ENCODE data around the gene CD1E.
"Not testable (repeated sequence)": the region's sequence is repeated elsewhere in the genome, so short reads cannot be mapped to it uniquely, and the experiment has no call there.

Gene CD1E

DNA sequence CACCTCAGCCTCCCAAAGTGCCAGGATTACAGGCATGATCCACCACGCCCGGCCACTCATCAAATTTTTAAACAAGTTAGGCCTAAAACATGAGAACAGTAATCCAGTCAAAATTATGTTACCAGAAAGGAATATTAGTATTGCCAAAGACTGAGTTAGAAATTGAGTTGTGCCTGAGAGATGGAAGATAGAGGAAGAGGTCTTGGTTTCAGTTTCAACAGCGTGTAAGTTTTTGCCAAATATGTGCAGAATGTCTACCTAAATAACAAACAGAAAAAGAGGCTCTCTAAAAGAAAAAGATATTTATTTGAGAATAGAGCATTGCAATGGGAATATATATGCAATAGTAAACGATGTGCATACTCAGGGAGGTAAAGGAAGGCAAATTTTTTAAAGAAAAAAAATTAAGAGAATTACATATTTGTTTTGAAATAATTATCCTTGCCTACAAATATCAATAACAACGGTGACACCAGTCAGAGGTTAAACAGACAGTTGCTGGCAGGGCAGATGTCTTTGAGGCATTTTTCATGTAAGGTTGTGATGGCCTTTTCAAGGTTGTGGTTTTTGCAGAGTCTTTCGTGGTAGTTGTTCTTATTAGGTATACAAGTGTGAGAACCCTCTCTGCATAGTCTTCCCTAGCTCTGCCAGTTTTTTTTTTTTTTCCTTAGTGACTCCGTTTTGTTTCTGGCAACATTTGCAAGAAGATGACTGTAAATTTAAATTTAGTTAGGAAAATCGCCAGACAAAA is 20.1 kb upstream of the CD1E start:
- no peak overlapping the region for H3K4me3 ChIP-seq (ENCODE audit: low read length)
- no peaks in the 10 kb centered on the region for H3K4me1 ChIP-seq (ENCODE audit: control insufficient read depth, insufficient read depth, low read length)
- no peak overlapping the region for H3K9ac ChIP-seq (ENCODE audit: low read length)
- no peak overlapping the region for H3K27ac ChIP-seq (ENCODE audit: low read depth, low read length)
- H3K27me3 ChIP-seq (ENCODE audit: control insufficient read depth, insufficient read depth, low read length), result no peaks in the 10 kb centered on the region
- no peaks in the 10 kb centered on the region for H3K36me3 ChIP-seq (ENCODE audit: control insufficient read depth, insufficient read depth, low read length)

DNA sequence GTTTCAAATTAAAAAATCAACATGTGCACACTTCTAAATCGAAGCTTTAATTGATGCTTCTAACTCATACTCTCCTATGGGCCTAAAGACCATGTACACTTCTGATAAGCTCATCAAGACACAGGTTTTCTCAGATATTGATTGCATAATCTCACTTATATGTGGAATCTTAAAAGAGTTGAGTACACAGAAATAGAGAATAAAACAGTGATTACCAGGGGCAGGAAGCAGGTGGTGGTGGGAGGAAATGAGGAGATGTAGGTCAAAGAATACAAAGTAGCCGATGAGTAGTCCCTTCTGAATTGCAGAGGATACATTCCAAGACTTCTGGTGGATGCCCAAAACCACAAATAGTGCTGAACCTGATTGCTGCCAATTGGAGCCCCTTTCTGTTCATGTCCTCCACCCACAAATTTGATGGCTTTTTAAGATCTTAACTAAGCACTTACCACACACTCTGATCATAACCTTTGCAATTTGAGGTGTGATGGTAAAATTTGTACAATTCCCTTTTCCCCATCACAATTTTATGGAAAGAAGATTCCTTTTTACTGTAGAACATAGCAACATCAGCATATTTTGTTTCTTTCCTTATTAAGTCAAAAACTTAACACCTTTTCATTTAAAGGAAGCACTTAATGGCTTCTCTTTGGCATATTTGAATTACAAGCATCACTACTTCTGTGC is 19.0 kb upstream of the CD1E start:
- no peaks in the 10 kb centered on the region for H3K4me1 ChIP-seq (ENCODE audit: control insufficient read depth, insufficient read depth, low read length)
- no peak overlapping the region for H3K27ac ChIP-seq (ENCODE audit: low read depth, low read length)
- no peak overlapping the region for H3K9ac ChIP-seq (ENCODE audit: low read length)
- H3K27me3 ChIP-seq (ENCODE audit: control insufficient read depth, insufficient read depth, low read length), result no peaks in the 10 kb centered on the region
- no peak overlapping the region for H3K4me3 ChIP-seq (ENCODE audit: low read length)
- no peaks in the 10 kb centered on the region for H3K36me3 ChIP-seq (ENCODE audit: control insufficient read depth, insufficient read depth, low read length)

DNA sequence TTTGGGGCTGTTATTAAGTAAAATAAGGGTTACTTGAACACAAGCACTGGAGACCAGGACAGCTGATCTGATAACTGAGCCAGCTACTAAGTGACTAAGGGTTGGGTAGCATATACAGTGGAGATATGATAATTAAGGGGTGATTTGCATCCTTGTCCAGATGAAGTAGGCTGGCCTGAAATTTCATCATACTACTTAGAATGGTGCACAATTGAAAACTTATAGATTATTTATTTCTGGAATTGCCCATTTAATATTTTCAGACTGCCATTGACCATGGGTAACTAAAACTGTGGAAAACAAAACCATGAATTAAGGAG is 18.5 kb upstream of the CD1E start:
- no peaks in the 10 kb centered on the region for H3K36me3 ChIP-seq (ENCODE audit: control insufficient read depth, insufficient read depth, low read length)
- H3K4me1 ChIP-seq (ENCODE audit: control insufficient read depth, insufficient read depth, low read length), result no peaks in the 10 kb centered on the region
- H3K27ac ChIP-seq (ENCODE audit: low read depth, low read length), result no peak overlapping the region
- H3K27me3 ChIP-seq (ENCODE audit: control insufficient read depth, insufficient read depth, low read length), result no peaks in the 10 kb centered on the region
- no peak overlapping the region for H3K9ac ChIP-seq (ENCODE audit: low read length)
- H3K4me3 ChIP-seq (ENCODE audit: low read length), result no peak overlapping the region

DNA sequence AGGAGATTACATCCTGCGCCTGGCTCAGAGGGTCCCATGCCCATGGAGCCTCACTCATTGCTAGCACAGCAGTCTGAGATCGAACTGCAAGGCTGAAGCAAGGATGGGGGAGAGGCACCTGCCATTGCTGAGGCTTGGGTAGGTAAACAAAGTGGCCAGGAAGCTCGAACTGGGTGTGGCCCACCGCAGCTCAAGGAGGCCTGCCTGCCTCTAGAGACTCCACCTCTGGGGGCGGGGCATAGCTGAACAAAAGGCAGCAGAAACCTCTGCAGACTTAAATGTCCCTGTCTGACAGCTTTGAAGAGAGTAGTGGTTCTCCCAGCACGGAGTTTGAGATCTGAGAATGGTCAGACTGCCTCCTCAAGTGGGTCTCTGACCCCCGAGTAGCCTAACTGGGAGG is 17.3 kb upstream of the CD1E start:
- not testable (repeated sequence) for H3K4me3 ChIP-seq (ENCODE audit: low read length); H3K27me3 ChIP-seq (ENCODE audit: control insufficient read depth, insufficient read depth, low read length); H3K4me1 ChIP-seq (ENCODE audit: control insufficient read depth, insufficient read depth, low read length); H3K27ac ChIP-seq (ENCODE audit: low read depth, low read length); H3K36me3 ChIP-seq (ENCODE audit: control insufficient read depth, insufficient read depth, low read length); H3K9ac ChIP-seq (ENCODE audit: low read length)

DNA sequence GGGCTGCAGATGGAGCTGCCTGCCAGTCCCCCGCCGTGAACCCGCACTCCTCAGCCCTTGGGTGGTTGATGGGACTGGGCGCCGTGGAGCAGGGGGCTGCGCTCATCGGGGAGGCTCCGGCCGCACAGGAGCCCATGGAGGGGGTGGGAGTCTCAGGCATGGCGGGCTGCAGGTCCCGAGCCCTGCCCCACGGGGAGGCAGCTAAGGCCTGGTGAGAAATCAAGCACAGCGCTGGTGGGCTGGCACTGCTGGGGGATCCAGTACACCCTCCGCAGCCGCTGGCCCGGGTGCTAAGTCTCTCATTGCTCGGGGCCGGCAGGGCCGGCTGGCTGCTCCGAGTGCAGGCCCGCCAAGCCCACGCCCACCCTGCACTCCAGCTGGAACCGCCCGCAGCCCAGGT is 4.7 kb upstream of the CD1E start:
- H3K27ac ChIP-seq (ENCODE audit: low read depth, low read length); H3K4me3 ChIP-seq (ENCODE audit: low read length); H3K36me3 ChIP-seq (ENCODE audit: control insufficient read depth, insufficient read depth, low read length); H3K4me1 ChIP-seq (ENCODE audit: control insufficient read depth, insufficient read depth, low read length); H3K9ac ChIP-seq (ENCODE audit: low read length); H3K27me3 ChIP-seq (ENCODE audit: control insufficient read depth, insufficient read depth, low read length): not testable (repeated sequence)

DNA sequence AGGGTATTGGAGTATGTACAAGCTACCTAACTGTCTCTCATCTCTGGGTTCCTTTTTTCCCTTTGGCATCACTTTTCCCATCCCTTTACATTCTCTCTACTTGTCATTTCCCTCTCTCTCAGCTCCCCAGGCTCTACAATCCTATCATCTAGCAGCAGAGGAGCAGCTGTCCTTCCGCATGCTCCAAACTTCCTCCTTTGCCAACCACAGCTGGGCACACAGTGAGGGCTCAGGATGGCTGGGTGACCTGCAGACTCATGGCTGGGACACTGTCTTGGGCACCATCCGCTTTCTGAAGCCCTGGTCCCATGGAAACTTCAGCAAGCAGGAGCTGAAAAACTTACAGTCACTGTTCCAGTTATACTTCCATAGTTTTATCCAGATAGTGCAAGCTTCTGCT is 561 bp downstream of the CD1E start:
- no peak overlapping the region for H3K9ac ChIP-seq (ENCODE audit: low read length)
- no peaks in the 10 kb centered on the region for H3K4me1 ChIP-seq (ENCODE audit: control insufficient read depth, insufficient read depth, low read length)
- no peak overlapping the region for H3K4me3 ChIP-seq (ENCODE audit: low read length)

DNA sequence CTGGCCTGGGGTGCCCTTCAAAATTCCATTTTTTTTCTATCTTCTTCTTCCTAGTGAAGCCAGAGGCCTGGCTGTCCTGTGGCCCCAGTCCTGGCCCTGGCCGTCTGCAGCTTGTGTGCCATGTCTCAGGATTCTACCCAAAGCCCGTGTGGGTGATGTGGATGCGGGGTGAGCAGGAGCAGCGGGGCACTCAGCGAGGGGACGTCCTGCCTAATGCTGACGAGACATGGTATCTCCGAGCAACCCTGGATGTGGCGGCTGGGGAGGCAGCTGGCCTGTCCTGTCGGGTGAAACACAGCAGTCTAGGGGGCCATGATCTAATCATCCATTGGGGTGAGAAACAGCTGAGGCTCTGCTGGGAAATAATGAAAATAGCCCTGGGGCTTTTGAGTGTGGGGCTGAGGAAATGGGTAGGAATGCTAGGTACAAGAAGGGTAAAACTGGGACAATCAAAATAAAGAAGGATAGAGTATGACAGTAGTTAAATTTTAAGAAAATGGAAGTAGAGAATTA is 2.1 kb downstream of the CD1E start:
- H3K27me3 ChIP-seq (ENCODE audit: control insufficient read depth, insufficient read depth, low read length), result no peaks in the 10 kb centered on the region

More for the DNA sequence above, 561 bp downstream of the CD1E start:
- H3K27ac ChIP-seq (ENCODE audit: low read depth, low read length), result no peak overlapping the region
- no peaks in the 10 kb centered on the region for H3K36me3 ChIP-seq (ENCODE audit: control insufficient read depth, insufficient read depth, low read length)
- H3K27me3 ChIP-seq (ENCODE audit: control insufficient read depth, insufficient read depth, low read length), result no peaks in the 10 kb centered on the region

DNA sequence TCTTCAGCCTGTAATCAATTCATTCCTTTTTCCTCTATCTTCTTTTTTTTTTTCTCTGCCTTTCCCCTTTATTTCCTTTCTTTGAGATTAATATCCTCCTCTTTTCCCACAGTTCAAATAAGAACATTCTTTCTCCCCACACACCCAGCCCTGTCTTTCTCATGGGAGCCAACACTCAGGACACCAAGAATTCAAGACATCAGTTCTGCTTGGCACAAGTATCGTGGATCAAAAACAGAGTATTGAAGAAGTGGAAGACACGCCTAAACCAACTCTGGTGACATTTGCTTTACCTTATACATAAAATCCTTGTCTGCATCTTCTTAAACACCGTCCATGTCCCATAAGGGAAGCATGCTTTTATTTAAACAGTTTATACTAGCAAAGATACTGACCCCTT is 2.9 kb downstream of the CD1E start:
- no peak overlapping the region for H3K27ac ChIP-seq (ENCODE audit: low read depth, low read length)
- no peaks in the 10 kb centered on the region for H3K4me1 ChIP-seq (ENCODE audit: control insufficient read depth, insufficient read depth, low read length)
- H3K36me3 ChIP-seq (ENCODE audit: control insufficient read depth, insufficient read depth, low read length), result no peaks in the 10 kb centered on the region

More for the DNA sequence above, 2.1 kb downstream of the CD1E start:
- Histone ChIP-seq H3K27ac (ENCODE audit: low read depth, low read length) (no peak overlapping the region), H3K36me3 (ENCODE audit: control insufficient read depth, insufficient read depth, low read length) (no peaks in the 10 kb centered on the region), H3K9ac (ENCODE audit: low read length) (no peak overlapping the region), H3K4me1 (ENCODE audit: control insufficient read depth, insufficient read depth, low read length) (no peaks in the 10 kb centered on the region), H3K4me3 (ENCODE audit: low read length) (no peak overlapping the region)

DNA sequence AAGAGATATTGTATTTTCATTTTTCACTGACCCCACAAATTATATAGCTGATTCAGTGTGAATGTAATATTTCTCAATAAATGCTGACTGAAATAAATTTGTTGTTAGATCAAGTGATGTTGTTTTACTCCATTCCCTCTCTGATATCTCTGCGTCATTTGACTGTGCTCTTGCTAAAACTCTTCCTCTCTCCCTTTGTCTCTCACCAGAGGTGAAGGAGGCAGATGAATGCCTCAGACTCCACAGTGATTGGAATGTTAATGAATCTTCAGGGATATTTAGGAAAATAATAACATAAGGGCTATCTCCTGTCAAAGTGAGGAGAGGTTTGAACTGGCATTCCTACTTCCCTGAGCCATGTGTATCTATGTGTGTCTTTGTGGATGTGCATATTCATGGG is 3.7 kb downstream of the CD1E start:
- H3K4me1 ChIP-seq (ENCODE audit: control insufficient read depth, insufficient read depth, low read length), result no peaks in the 10 kb centered on the region
- H3K27ac ChIP-seq (ENCODE audit: low read depth, low read length), result no peak overlapping the region
- H3K36me3 ChIP-seq (ENCODE audit: control insufficient read depth, insufficient read depth, low read length), result no peaks in the 10 kb centered on the region
- H3K9ac ChIP-seq (ENCODE audit: low read length), result no peak overlapping the region
- no peaks in the 10 kb centered on the region for H3K27me3 ChIP-seq (ENCODE audit: control insufficient read depth, insufficient read depth, low read length)
- H3K4me3 ChIP-seq (ENCODE audit: low read length), result no peak overlapping the region

More for the DNA sequence above, 2.9 kb downstream of the CD1E start:
- no peak overlapping the region for H3K4me3 ChIP-seq (ENCODE audit: low read length)
- H3K9ac ChIP-seq (ENCODE audit: low read length), result no peak overlapping the region
- H3K27me3 ChIP-seq (ENCODE audit: control insufficient read depth, insufficient read depth, low read length), result no peaks in the 10 kb centered on the region

DNA sequence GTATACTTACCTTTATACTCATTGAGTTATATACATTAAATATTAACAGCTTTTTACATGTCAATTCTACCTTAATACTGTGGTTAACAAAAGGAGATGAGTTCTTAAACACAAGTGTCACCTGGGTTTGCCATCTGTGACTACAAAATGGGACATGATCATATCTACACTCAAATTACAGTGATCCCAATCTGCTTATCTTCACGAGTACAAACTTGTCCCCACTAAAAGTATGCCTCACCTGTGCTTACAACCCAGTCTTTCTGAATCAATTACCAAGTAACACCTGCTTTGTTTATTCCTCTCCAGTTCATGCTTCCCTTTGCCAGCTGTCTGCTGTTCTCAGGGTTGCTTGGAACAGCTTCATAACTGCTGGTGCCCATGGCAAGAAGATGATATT is 8.8 kb downstream of the CD1E start:
- H3K4me3 ChIP-seq (ENCODE audit: low read length), result no peak overlapping the region
- H3K27me3 ChIP-seq (ENCODE audit: control insufficient read depth, insufficient read depth, low read length), result no peaks in the 10 kb centered on the region
- no peak overlapping the region for H3K9ac ChIP-seq (ENCODE audit: low read length)
- H3K36me3 ChIP-seq (ENCODE audit: control insufficient read depth, insufficient read depth, low read length), result no peaks in the 10 kb centered on the region
- no peaks in the 10 kb centered on the region for H3K4me1 ChIP-seq (ENCODE audit: control insufficient read depth, insufficient read depth, low read length)
- no peak overlapping the region for H3K27ac ChIP-seq (ENCODE audit: low read depth, low read length)

DNA sequence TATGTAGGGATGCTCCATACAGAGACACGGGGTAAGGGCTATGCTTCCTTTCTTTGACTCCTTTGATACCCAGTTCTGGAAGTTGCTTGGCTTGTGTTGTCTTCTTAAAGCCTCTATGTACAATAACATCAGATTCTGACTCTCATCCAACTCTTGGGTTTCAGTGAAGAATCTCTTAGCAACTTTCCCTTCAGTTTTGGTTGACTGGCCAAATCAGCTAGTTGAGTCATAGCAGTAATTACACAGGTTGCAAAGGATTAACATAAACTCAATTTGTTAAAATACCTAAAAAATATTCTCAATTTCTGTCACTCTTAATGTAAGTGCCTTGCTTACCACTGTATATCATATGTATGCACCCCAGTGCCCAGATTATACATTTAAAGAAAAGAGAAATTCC is 9.2 kb downstream of the CD1E start:
- no peaks in the 10 kb centered on the region for H3K36me3 ChIP-seq (ENCODE audit: control insufficient read depth, insufficient read depth, low read length)
- no peak overlapping the region for H3K9ac ChIP-seq (ENCODE audit: low read length)
- H3K27ac ChIP-seq (ENCODE audit: low read depth, low read length), result no peak overlapping the region
- no peak overlapping the region for H3K4me3 ChIP-seq (ENCODE audit: low read length)
- H3K4me1 ChIP-seq (ENCODE audit: control insufficient read depth, insufficient read depth, low read length), result no peaks in the 10 kb centered on the region
- H3K27me3 ChIP-seq (ENCODE audit: control insufficient read depth, insufficient read depth, low read length), result no peaks in the 10 kb centered on the region

DNA sequence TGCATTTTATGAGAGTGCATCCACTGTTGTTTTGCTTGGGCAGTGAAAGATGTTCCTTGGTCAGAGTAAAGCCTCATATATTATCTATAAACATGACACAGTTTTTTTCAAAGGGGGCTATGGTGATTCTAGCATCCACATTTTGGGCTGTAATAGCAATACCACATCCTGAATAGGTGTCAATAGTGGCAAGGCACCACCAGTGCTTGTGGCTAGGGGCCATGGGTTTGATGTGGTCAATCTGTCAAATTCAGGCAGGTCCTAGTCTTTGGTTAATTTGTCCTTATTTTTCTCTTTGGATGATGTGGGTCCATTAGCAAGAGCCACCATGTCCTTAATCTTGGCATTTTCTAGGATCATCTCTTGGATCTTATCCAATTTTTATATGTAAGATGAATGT is 13.1 kb downstream of the CD1E start:
- Histone ChIP-seq H3K4me3 (ENCODE audit: low read length) (no peak overlapping the region), H3K27me3 (ENCODE audit: control insufficient read depth, insufficient read depth, low read length) (no peaks in the 10 kb centered on the region), H3K27ac (ENCODE audit: low read depth, low read length) (no peak overlapping the region), H3K4me1 (ENCODE audit: control insufficient read depth, insufficient read depth, low read length) (no peaks in the 10 kb centered on the region), H3K36me3 (ENCODE audit: control insufficient read depth, insufficient read depth, low read length) (no peaks in the 10 kb centered on the region), H3K9ac (ENCODE audit: low read length) (no peak overlapping the region)

Measured in rectal smooth muscle tissue (tissue), 1 donor.